ENCODE data around the gene CCSER1. TPM values are rescaled to one million over a fixed set of nuclear protein-coding genes. Genes with fewer than 3 reads are reported as not detected.

CCSER1 gene
- total and polyA plus RNA-seq, 2 of the 8 experiments (the other 6 are each of a cell fraction or from before 2014, with no cell fraction given): 0.26 to 0.84 TPM

- CTCF ChIA-PET (ENCODE audit: partially characterized antibody): no interaction called here
- no peaks in the 10 kb centered on the region for H3K79me2 ChIP-seq (ENCODE audit: control insufficient read depth in 1 of 2, insufficient read depth in 2 of 2, low read length in 2 of 2)
Measured at GRCh38 chr4:90130076-90130475, 2.9 kb downstream of the CCSER1 start.

More at GRCh38 chr4:90130076-90130475, 2.9 kb downstream of the CCSER1 start:
- Histone ChIP-seq H4K91ac (replicated peaks; ENCODE audit: insufficient read length, low read length) (no peak overlapping the region), H3K9me3 (ENCODE audit: insufficient read depth in 2 of 2, low read depth in 1 of 2, low read length in 1 of 2) (no peaks in the 10 kb centered on the region), H3K23ac (ENCODE audit: insufficient read length) (no peak overlapping the region), H2BK5ac (ENCODE audit: low read depth, low read length) (no peak overlapping the region), H3K79me1 (ENCODE audit: low read depth, low read length) (no peaks in the 10 kb centered on the region), H3K4ac (replicated peaks; ENCODE audit: insufficient read length, low read depth, low read length) (no peak overlapping the region), H3K23me2 (ENCODE audit: low read depth, low read length) (peaks cover 13% of the 10 kb centered on the region), H2BK120ac (replicated peaks; ENCODE audit: low read depth, low read length) (no peak overlapping the region), H3K4me2 (ENCODE audit: insufficient read depth in 1 of 2, low read depth in 2 of 2, low read length in 2 of 2) (no peak overlapping the region), H3K27me3 (replicated peaks in 1 of 4; ENCODE audit: control insufficient read depth in 3 of 4, extremely low read depth in 1 of 4, insufficient read depth in 3 of 4, low read length in 3 of 4) (peaks cover 0 to 28% (median 14%) of the 10 kb centered on the region in 4 experiments; a peak in 6 of 7 replicates), H4K5ac (ENCODE audit: insufficient read length, low read depth, low read length) (no peak overlapping the region), H2BK20ac (ENCODE audit: low read length) (no peak overlapping the region), H2AK5ac (ENCODE audit: low read depth, low read length) (no peak overlapping the region), H4K8ac (ENCODE audit: extremely low read depth, insufficient read depth, low read length) (no peak overlapping the region), H3K18ac (ENCODE audit: extremely low read depth, low read length) (no peak overlapping the region), H2AFZ (ENCODE audit: low read length) (no peak overlapping the region), H2BK12ac (ENCODE audit: low read depth, low read length) (no peak overlapping the region), H3K4me1 (replicated peaks in 1 of 4; ENCODE audit: control insufficient read depth in 3 of 4, insufficient read depth in 4 of 4, low read length in 3 of 4) (peaks cover 0 to 7% (median 2%) of the 10 kb centered on the region in 4 experiments; a peak in 3 of 7 replicates), H4K20me1 (replicated peaks in 1 of 2; ENCODE audit: control insufficient read depth in 1 of 2, insufficient read depth in 2 of 2, low read length in 2 of 2) (no peaks in the 10 kb centered on the region), H3K27ac (ENCODE audit: low read depth, low read length) (no peak overlapping the region), H3K4me3 (ENCODE audit: extremely low read depth in 1 of 4, insufficient read depth in 2 of 4, low read depth in 3 of 4, low read length in 4 of 4) (no peak overlapping the region), H3K56ac (replicated peaks; ENCODE audit: insufficient read length, low read depth, low read length) (no peak overlapping the region), H3K14ac (ENCODE audit: insufficient read length) (no peak overlapping the region), H3K9ac (replicated peaks in 1 of 4; ENCODE audit: extremely low read depth in 1 of 4, low read depth in 3 of 4, low read length in 3 of 4) (no peak overlapping the region), H2BK15ac (ENCODE audit: low read length) (no peak overlapping the region), H3K36me3 (ENCODE audit: control insufficient read depth in 2 of 4, insufficient read depth in 4 of 4, low read length in 3 of 4) (no peaks in the 10 kb centered on the region)
- TF ChIP-seq SIX5 (IDR thresholded peaks at IDR 0.05; ENCODE audit: low read depth, low read length) (no peak), BCL11A (IDR thresholded peaks at IDR 0.05; ENCODE audit: low read depth in 2 of 2, low read length in 2 of 2) (no peak), CHD1 (IDR thresholded peaks at IDR 0.05; ENCODE audit: low read depth, low read length) (no peak), GABPA (IDR thresholded peaks at IDR 0.05; ENCODE audit: borderline replicate concordance, insufficient read depth, low read length) (no peak), SP4 (IDR thresholded peaks at IDR 0.05; ENCODE audit: low read length) (no peak), CREB1 (IDR thresholded peaks at IDR 0.05) (no peak), ASH2L (IDR thresholded peaks at IDR 0.05; ENCODE audit: low read length) (no peak), BRCA1 (IDR thresholded peaks at IDR 0.05; ENCODE audit: low read depth, low read length) (no peak), TEAD4 (IDR thresholded peaks at IDR 0.05; ENCODE audit: low read depth, low read length) (no peak), HDAC6 (IDR thresholded peaks at IDR 0.05; ENCODE audit: low read depth, low read length) (no peak)
- POLR2A ChIA-PET (ENCODE audit: partially characterized antibody): no interaction called here
- FAIRE-seq: no peak
- no peak for DNase-seq (ENCODE audit: low read depth in 1 of 2, low spot score in 2 of 2)
- WGBS, 2 experiments (ENCODE audit: extremely low coverage in 1 of 2, insufficient coverage in 1 of 2, insufficient read length in 1 of 2, insufficient replicate concordance in 2 of 2, low coverage in 1 of 2, low lambda C conversion rate in 2 of 2, missing lambda C conversion rate in 1 of 2): 89% methylated on average over 5 of the region's 5 CpGs; no CpG with 5 or more reads in 1 of the 2 experiments
